HG03457 (cell line): ENCODE results near the gene SLC27A5.

ENCODE experiments used
- ATAC-seq: cut with Tn5 transposase; IDR thresholded peaks from one replicate; pipeline ENCODE4 v1.9.1; 2021; ENCODE audit warnings: moderate number of reproducible peaks; ENCODE audit not compliant: unreplicated experiment

The SLC27A5 gene

GRCh38 chr19:58511353-58512208, at the start of gene SLC27A5:
TSS of gene SLC27A5 (minus strand) at chr19:58511992. CDS start at chr19:58511955, 37 bp downstream.
- no peak for ATAC-seq

- ATAC-seq = no peak
Measured at GRCh38 chr19:58560921-58561320, 49.1 kb upstream of the SLC27A5 start.

GRCh38 chr19:58560007-58560887, 48.5 kb upstream of the SLC27A5 start:
- ATAC-seq = no peak

- ATAC-seq = no peak
Measured at GRCh38 chr19:58559275-58560006, 47.6 kb upstream of the SLC27A5 start.

DNA sequence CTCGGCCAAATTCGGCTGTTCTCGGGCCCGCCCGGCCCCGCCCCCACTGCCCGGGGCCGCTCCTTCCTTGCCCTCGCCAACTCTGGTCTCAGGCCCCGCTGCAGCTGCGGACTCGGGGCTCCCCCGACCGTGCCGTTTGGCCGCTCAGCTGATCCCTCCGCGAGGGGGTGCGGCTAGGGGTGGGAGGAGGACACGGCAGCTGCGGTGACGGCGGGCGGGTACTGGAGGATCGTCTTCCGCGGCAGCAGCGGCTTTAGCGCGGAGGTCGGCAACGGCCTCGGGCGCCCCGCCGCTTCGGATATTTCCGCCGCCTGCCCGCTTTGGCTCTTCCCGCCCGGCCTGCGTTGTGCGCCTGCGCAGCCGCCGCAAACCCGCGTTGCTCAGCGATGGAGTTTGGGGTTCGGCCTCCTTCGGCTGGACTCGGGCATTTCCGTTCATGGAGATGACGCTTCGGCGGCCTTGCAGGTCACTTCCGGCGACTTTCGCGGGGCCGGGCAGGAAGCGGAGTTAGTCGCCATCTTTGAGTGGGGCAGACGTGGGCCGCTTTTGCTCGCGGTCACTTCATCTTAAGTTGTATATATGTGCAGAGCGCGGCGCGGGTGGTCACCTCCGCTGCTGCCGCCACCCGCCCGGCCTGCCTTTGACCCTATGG, 47.0 kb upstream of the SLC27A5 start:
- ATAC-seq = peak; percentile 45

DNA sequence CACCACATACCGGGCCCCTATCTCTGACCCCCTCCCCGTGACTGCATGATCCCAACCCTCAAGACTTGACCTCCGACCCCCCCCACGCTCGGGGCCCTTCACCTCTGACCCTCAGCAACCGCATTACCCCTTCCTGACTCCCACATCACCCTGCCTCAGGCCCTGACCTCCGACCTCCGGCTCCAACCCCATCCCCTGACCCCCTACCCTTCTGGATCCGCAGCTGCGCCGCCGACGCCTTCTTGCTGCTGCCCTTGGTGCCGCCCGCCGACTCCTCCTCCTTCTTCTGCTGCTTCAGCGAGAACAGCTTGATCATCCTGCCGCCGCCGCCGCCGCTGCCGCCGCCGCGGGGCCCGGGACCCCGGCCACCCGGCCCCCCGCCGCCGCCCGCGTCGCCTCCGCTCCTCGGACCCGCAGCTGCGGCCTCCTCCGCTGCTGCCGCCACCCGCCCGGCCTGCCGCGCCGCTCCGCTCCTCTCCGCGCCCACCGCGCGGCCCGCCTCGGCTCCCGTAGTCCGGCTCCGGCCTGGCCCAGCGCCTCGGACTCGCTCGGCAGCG, 46.4 kb upstream of the SLC27A5 start, which contains the start of gene UBE2M:
UBE2M (minus strand) TSS at position 546 of the 557 bp plus-strand sequence; CDS start at position 316, 230 bp downstream.
- ATAC-seq = peak; percentile 2

- ATAC-seq = no peak
Measured at GRCh38 chr19:58557221-58558065, 45.7 kb upstream of the SLC27A5 start.

- no peak for ATAC-seq
Measured at GRCh38 chr19:58556622-58557220, 44.9 kb upstream of the SLC27A5 start.

DNA sequence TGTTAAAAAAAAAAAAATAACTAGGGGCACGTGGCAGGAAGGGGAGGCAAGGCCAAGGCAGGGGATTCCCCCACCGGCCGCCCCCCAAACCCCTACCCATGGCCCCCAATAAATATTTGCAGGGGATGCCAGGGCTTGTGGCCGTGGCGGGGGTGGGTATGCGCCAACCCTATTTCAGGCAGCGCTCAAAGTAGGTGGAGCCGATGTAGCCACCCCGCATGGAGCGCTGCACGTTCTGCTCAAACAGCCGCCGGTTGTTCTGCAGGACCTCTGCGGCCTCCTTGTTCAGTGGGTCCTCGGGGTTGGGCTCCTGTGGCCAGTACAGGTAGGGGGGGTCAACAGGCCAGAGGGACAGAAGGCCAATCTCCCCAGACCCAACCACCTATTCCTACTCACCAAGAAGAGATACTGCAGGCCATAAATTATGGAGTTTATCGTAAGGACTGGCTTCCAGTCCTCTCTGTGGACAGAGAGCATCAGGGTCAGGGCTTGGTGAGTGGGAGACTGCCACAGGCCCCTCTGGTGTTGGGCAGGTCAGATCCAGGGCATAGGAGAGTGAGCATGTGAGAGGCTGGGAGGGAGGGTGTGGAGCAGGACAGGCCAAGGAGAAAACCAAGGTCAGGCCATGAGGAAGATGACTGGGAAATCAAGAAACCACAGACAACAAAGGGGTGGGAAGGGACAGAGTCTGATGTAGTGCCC, 44.3 kb upstream of the SLC27A5 start:
- ATAC-seq = no peak

GRCh38 chr19:58555369-58555885, 43.6 kb upstream of the SLC27A5 start:
- ATAC-seq = no peak

- ATAC-seq = no peak
Measured at GRCh38 chr19:58554494-58555368, 42.9 kb upstream of the SLC27A5 start, which contains the start of gene CHMP2A. TSS of gene CHMP2A (minus strand) at chr19:58555105. CDS start at chr19:58554212, 893 bp downstream.

DNA sequence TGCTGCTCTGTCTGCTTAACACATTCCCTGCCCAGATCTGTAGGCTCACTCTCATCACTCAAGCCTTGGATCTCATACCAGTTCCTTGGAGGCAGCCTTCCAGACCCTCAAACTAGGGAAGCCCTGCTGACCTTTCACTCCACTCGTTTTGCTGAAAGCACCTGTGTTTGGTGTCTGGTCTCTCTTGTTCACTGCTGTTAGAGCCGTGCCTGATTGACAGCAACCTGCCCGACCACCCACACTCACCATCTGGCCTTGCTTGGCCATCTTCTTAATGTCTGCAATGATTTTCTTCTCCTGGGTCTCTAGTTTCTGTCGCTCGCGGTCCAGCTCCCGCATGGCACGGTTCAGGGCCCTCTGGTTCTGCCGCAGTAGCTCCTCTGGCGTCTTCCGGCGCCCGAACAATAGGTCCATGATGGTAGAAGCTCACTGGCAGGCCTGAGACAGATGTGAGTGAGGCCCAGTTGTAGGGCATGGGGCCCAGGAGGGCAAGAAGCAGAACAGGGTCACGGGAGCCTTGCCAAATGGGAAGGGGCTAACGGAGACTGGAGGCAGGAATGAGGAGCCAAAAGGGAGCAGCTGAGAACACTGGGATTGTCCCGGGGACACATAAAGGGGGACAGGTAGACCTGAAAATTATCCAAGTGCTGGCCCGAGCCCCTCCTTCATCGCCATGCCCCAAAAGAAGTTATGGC, 42.2 kb upstream of the SLC27A5 start:
- no peak for ATAC-seq

GRCh38 chr19:58552655-58553054, 40.9 kb upstream of the SLC27A5 start:
- ATAC-seq = no peak

DNA sequence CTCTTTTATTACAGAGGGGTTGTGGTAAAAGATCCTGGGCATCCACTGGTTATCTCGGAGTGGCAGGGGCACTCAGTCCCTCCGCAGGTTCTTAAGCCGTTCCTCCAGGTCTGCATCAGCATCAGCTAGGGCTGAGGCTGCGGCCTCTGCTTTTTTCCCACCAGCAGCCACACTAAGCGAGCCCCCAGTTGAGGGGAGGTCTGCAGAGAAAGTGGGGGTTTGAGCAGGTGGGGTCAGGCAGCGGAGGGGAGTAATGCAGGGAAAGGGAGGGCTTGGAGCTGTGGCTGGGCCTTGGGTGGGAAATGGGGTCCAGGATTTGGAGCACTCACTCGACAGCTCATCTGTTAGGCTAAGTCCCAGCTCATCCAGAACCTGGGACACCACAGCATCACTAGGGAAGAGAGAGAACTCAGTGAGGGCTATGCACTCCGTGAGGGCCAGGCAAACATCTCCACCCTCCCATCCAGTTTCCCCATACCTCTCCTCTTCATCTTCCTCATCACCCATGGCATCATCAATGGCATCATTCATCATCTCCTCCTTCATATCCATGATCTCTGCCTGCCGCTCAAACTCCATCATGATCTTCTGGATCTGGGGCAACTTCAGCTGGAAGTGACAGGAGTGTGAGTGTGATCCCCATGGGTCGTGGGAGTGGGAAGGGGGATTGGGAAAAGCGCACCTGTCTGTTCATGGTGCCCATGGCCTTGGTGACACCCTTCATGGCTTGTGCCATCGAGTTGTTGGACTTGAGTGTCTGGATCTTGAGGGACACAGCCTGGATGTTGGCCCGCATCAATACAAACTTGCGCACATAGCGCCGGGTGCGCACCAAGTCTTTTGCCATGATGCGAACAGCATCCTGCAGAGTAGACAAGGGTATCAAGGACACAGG, 40.0 kb upstream of the SLC27A5 start:
- ATAC-seq = no peak

- no peak for ATAC-seq
Measured at GRCh38 chr19:58551123-58551497, 39.3 kb upstream of the SLC27A5 start.
